ENCODE results near the gene NRXN3.

- TF ChIP-seq, protein P1, sequence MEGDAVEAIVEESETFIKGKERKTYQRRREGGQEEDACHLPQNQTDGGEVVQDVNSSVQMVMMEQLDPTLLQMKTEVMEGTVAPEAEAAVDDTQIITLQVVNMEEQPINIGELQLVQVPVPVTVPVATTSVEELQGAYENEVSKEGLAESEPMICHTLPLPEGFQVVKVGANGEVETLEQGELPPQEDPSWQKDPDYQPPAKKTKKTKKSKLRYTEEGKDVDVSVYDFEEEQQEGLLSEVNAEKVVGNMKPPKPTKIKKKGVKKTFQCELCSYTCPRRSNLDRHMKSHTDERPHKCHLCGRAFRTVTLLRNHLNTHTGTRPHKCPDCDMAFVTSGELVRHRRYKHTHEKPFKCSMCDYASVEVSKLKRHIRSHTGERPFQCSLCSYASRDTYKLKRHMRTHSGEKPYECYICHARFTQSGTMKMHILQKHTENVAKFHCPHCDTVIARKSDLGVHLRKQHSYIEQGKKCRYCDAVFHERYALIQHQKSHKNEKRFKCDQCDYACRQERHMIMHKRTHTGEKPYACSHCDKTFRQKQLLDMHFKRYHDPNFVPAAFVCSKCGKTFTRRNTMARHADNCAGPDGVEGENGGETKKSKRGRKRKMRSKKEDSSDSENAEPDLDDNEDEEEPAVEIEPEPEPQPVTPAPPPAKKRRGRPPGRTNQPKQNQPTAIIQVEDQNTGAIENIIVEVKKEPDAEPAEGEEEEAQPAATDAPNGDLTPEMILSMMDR (conservative IDR thresholded peaks at IDR 0.05; ENCODE audit: low read depth, low read length), result no peak
- TF ChIP-seq RAD21 (IDR thresholded peaks at IDR 0.05; ENCODE audit: low read length), result no peak; the same call in 1 of the 2 replicates
- no peak for TF ChIP-seq USF2 (IDR thresholded peaks at IDR 0.05; ENCODE audit: low read depth, low read length)
Measured at GRCh38 chr14:79544698-79545070, 1374.5 kb downstream of the NRXN3 start.

Data from IMR-90 (cell line).